Measurements from ENCODE around the gene ABR.

The ABR gene

GRCh38 chr17:967122-967521 is 212.7 kb downstream of the ABR start:
- Histone ChIP-seq H3K4me2 (ENCODE audit: low read depth, low read length) (no peak overlapping the region), H3K4me1 (ENCODE audit: low read length) (no peaks in the 10 kb centered on the region)

GRCh38 chr17:965311-965989 is 214.3 kb downstream of the ABR start:
- Histone ChIP-seq H3K4me3 (ENCODE audit: low read length) (no peak overlapping the region), H2AFZ (ENCODE audit: low read length) (no peak overlapping the region), H3K9me2 (replicated peaks; ENCODE audit: insufficient read depth, low read length) (no peaks in the 10 kb centered on the region), H3K27ac (ENCODE audit: low read length) (no peak overlapping the region), H4K20me1 (ENCODE audit: insufficient read depth, low read length) (no peaks in the 10 kb centered on the region), H3K36me3 (replicated peaks; ENCODE audit: insufficient read depth, low read length) (no peaks in the 10 kb centered on the region), H3K4me2 (ENCODE audit: low read depth, low read length) (no peak overlapping the region), H3K4me1 (ENCODE audit: low read length) (no peaks in the 10 kb centered on the region), H3K9ac (ENCODE audit: low read length) (no peak overlapping the region), H3K79me2 (ENCODE audit: low read length) (no peaks in the 10 kb centered on the region), H3F3A (ENCODE audit: insufficient read depth, low read length) (no peaks in the 10 kb centered on the region), H3K9me3 (replicated peaks; ENCODE audit: insufficient read depth, low read length) (no peaks in the 10 kb centered on the region), H3K27me3 (replicated peaks; ENCODE audit: insufficient read depth, low read length) (peaks cover 95% of the 10 kb centered on the region)
- TF ChIP-seq CTCF (IDR thresholded peaks at IDR 0.05; ENCODE audit: low read length) (no peak), EZH2phosphoT487 (IDR thresholded peaks at IDR 0.05; ENCODE audit: low read length) (no peak), EZH2 (optimal IDR thresholded peaks at IDR 0.05; ENCODE audit: low read depth, low read length) (no peak)
- no peak for DNase-seq

More at GRCh38 chr17:967122-967521, 212.7 kb downstream of the ABR start:
- Histone ChIP-seq H3K9me2 (replicated peaks; ENCODE audit: insufficient read depth, low read length) (no peaks in the 10 kb centered on the region), H3K9me3 (replicated peaks; ENCODE audit: insufficient read depth, low read length) (no peaks in the 10 kb centered on the region), H3K36me3 (replicated peaks; ENCODE audit: insufficient read depth, low read length) (no peaks in the 10 kb centered on the region), H3K9ac (ENCODE audit: low read length) (no peak overlapping the region), H3K79me2 (ENCODE audit: low read length) (no peaks in the 10 kb centered on the region), H4K20me1 (ENCODE audit: insufficient read depth, low read length) (no peaks in the 10 kb centered on the region), H2AFZ (ENCODE audit: low read length) (no peak overlapping the region), H3K4me3 (ENCODE audit: low read length) (no peak overlapping the region), H3F3A (ENCODE audit: insufficient read depth, low read length) (no peaks in the 10 kb centered on the region), H3K27me3 (replicated peaks; ENCODE audit: insufficient read depth, low read length) (peaks cover 98% of the 10 kb centered on the region), H3K27ac (ENCODE audit: low read length) (no peak overlapping the region)
- DNase-seq: no peak
- TF ChIP-seq CTCF (IDR thresholded peaks at IDR 0.05; ENCODE audit: low read length) (no peak), EZH2phosphoT487 (IDR thresholded peaks at IDR 0.05; ENCODE audit: low read length) (no peak), EZH2 (optimal IDR thresholded peaks at IDR 0.05; ENCODE audit: low read depth, low read length) (no peak)

- no peaks in the 10 kb centered on the region for H3F3A ChIP-seq (ENCODE audit: insufficient read depth, low read length)
- no peak overlapping the region for H3K4me3 ChIP-seq (ENCODE audit: low read length)
- no peak overlapping the region for H3K9ac ChIP-seq (ENCODE audit: low read length)
- TF ChIP-seq CTCF (IDR thresholded peaks at IDR 0.05; ENCODE audit: low read length) (no peak), EZH2phosphoT487 (IDR thresholded peaks at IDR 0.05; ENCODE audit: low read length) (no peak)
- H3K9me2 ChIP-seq (replicated peaks; ENCODE audit: insufficient read depth, low read length): no peaks in the 10 kb centered on the region
- H3K27ac ChIP-seq (ENCODE audit: low read length): no peak overlapping the region
- H2AFZ ChIP-seq (ENCODE audit: low read length): no peak overlapping the region
- H3K79me2 ChIP-seq (ENCODE audit: low read length): no peaks in the 10 kb centered on the region
- no peak for DNase-seq
- H3K9me3 ChIP-seq (replicated peaks; ENCODE audit: insufficient read depth, low read length): no peaks in the 10 kb centered on the region
- no peaks in the 10 kb centered on the region for H3K4me1 ChIP-seq (ENCODE audit: low read length)
- H3K36me3 ChIP-seq (replicated peaks; ENCODE audit: insufficient read depth, low read length): no peaks in the 10 kb centered on the region
- H3K4me2 ChIP-seq (ENCODE audit: low read depth, low read length): no peak overlapping the region
- peaks cover 95% of the 10 kb centered on the region for H3K27me3 ChIP-seq (replicated peaks; ENCODE audit: insufficient read depth, low read length)
- H4K20me1 ChIP-seq (ENCODE audit: insufficient read depth, low read length): no peaks in the 10 kb centered on the region
These were observed 214.9 kb downstream of the ABR start for GRCh38 chr17:964876-965275.

Data from MM.1S (cell line).